ENCODE data around the gene IL20RA. TPM values are rescaled to one million over a fixed set of nuclear protein-coding genes. Genes with fewer than 3 reads are reported as not detected.
A peak's percentile ranks its signal among the peaks of the same experiment; 100 is the strongest.
"Not testable (repeated sequence)": the region's sequence is repeated elsewhere in the genome, so short reads cannot be mapped to it uniquely, and the experiment has no call there.

The IL20RA gene
- polyA plus RNA-seq, 3 donors, result 1.1 to 2.6 (median 1.6) TPM

DNA sequence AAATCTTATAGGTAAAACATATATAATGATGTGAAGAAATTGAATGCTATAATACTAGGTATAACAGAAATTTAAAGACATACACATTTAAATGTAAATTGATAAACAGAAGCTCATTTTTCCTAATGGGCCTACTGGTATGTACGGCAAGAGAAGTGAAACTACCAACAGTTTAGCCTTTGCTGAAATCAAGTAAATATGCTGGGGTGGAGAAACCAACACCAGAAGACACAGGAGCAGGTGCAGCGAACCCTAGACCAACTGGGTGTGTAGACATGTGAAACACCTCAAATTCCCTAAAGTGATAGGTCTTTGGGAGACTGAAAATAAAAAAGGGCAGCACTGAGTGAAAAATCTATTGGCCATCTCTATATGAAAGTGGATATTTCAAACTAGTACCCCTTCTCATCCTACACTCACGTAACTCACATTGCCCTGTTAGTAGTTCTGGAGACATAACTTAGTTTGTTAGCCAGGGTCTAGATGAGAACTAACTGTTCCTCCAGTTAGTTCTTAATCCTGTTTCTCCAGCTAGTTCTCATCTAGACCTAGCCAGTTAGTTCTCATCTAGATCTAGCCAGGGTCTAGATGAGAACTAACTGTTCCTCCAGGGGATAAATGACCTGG lies 69.6 kb downstream of the IL20RA start:
- DNase-seq, result no peak

DNA sequence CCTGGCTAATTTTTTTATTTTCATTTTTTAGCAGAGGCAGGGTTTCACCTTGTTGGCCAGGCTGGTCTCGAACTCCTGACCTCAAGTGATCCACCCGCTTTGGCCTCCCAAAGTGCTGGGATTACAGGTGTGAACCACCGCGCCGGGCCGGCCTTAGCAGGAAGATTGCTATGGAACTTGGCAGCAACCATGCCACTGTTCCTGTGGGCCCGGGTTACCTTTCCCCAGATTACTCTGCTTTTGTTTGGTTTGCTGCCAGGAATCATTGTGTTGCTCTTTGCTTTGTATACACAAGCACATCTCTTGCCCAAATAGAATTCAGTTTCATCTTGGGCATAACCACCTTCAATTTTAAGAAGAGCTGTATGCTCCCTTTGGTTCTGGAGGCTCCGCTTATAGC lies 71.0 kb downstream of the IL20RA start:
- not testable (repeated sequence) for DNase-seq

DNA sequence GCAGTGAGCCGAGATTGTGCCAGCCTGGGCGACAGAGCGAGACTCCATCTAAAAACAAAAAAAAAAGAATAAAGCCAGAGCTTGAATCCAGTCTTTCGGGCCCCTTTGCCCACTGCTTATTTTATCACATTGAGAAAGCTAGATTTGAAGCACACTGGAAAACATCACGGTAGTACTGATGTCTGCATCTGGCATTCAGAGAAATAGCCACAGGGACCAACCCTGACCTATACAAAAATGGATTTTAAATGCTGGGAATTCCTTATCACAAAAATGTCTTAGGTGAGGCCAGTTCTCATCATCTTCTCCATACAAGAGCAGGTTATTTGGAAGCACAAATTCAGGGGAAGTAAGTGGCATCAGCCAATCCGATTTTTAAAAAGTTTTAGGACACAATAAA lies 73.2 kb downstream of the IL20RA start:
- no peak for DNase-seq

DNA sequence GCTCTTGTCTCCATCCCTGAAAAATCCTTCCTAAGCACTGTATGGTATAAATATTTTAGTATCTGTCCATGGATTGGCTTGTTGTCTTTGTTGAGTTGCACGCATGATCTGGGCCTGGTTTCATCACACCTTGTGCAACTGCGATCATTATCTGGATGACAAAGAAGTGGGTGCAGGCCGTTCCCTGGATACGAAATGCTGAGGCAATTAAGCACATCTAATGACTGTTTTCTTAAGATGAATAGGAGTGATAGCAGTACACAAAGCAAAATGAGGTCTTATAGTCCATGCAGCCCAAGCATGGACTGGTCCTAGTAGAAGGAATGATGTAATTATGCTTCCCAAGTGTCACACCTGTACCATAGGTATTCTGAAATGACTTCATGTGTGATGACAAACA lies 74.8 kb downstream of the IL20RA start:
- no peak for DNase-seq

DNA sequence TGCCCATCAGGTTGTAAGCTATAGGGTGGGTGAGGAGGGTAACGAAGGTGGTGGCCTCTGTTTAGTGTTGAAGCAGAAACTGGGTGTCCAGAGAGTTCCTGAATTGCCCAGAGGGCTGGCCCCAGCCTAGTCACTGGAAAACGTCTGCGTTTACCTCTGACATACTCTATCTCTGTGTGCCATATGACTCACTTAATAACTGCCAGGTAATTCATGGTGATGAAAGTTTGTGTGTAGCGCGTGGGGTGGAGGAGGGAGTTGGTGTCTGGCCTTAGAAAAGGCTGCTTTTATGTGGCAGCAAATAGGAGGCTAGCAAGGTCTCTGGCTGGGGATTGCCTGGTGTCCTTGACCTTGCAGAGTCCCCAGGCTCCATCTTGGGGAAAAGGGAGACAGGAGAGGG lies 75.3 kb downstream of the IL20RA start:
- DNase-seq, result no peak

DNA sequence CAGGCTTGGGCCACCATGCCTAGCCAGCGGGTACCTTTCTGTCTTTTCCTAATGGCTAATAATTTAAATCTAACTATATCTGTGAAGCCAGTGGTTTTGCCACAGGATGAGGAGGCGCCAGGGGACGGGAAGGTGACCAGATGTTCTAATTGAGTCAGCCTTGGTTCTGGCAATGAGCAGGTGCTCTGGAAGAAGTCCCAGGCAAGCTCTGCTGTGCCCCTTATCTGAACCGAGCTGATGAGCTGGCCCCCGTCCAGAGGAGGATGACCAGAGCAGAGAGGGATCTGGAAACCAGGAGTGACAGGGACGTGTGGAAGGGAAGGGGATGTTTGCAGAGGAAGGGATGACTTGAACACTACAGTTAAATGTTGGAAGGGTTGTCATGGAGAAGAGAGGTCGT lies 75.9 kb downstream of the IL20RA start:
- DNase-seq, result no peak

DNA sequence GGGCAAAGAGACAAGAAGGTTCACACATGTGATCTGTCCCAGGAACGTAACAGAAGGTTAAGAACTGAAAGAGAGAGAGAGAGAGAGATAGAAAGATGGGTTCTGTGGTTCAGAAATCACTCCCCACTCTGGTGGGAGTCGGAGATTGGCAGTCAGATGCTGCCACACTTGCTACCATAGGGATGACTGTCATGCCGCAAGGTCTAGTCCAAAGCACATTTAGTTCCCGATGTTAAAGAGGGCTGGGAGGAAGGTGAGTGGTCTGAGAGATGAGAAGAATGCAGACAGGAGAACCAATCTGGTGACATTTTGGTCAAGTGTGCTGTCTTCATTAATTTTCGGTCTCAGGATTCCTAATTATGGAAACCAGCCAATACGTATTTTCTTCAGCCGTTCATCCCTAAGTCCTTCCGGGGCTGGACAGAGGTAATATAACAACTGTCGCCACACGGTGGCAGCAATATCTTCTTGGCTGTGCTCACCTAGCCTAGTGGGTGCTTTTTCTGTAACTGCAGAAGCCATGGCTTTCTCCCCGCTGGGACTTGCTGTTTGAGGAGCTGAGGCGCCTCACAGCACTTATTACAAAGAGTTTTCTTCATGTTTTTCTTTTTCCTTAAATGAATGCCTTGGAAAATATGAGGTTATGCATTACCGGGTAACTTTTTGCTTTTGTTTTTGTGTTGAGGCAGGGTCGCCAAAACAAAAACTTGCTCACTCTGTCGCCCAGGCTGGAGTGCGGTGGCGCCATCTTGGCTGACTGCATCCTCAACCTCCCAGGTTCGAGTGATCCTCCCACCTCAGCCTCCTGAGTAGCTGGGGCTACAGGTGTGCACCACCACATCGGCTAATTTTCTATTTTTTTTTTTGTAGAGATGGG lies 76.7 kb downstream of the IL20RA start:
- DNase-seq, result peak; percentile 55

DNA sequence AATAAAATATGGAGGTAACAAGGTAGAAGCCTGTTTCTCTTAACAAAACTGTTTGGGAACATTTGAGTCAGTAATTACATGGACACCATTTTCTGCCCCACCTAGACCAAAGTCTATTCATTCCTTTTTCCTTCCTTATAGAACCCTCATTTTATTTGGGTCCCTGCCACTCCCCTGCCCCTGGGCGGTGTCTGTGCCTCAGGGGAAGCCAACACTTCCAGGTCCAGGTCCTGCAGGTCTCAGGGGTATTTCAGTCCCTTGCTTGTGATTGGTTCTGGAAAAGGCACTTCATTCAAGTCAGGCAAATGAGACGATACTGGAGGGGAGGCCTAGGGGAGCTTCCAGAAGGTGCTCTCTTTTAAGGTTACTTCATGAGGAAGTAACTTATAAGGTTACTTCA lies 80.4 kb downstream of the IL20RA start:
- no peak for DNase-seq

DNA sequence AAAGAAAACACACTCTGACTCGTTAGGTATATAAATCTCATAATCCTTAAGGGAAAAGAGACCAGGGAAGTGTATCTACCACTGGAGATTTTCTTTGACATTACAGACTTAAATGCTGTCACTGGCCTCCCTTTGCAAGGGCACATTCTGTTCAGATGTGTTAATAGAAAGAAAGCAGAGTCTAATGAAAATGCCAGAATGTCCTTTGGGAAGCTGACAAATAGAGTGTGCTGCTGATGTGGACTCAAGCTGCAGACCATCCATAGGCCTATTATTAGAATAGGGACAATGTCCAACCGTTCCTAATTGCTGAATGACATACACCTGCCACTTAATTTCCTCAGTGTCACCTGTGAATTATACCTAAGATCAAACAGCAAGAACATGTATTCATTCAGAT lies 81.5 kb downstream of the IL20RA start:
- no peak for DNase-seq

DNA sequence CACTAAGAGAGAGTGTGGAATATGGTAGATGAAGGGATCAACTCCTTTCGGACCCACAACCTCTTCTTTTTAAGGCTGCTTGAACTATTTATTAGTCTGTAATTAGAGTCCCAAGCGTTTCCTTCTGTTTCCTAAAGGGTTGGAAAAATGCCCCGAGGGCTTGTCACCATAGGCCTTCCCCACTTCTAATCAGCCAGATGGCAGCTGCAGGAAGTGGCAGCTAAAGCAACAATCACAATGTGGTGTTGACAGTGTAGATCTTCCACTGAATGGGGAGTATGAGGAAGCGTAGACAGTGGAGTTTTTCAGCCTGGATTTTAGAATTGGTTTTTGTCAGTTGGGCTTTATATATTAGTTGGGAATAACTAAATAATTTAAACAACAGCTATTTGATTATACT lies 82.1 kb downstream of the IL20RA start:
- DNase-seq, result no peak

DNA sequence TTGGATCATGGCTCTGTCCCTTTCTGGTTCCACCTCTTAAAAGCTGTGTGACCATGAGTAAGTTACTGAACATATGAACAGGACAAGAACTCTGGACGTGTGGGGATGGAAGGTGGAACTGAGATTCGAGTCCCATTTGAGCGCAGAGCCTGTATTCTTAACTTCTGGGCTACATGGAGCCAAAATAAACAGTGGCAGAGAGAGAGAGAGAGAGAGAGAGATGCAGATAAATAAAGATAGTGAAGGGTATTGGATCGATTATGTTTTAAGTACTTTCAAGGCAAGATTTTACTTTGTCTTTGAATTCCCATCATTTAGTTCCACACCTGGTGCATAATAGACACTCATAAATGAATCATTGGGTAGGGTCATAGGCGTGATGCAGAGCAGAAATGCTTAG lies 82.9 kb downstream of the IL20RA start:
- DNase-seq, result no peak

DNA sequence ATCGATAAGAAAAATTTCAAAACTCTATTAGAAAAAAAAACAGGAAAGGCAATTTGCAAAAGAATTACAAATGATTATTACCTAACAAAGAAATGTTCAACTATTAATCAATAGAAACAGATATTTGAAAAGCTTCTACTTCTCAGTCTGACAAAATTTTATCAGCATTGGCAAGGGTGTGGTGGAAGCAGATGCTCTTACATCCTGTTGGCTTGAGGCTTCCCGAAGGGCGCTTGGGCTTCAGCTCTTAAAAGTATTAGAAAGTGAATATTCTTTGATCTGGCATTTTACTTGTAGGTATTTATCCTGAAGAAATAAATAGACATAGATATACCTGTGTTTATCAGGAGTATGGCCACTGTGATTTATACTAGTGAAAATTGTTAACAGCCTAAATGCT lies 84.0 kb downstream of the IL20RA start:
- DNase-seq, result no peak

DNA sequence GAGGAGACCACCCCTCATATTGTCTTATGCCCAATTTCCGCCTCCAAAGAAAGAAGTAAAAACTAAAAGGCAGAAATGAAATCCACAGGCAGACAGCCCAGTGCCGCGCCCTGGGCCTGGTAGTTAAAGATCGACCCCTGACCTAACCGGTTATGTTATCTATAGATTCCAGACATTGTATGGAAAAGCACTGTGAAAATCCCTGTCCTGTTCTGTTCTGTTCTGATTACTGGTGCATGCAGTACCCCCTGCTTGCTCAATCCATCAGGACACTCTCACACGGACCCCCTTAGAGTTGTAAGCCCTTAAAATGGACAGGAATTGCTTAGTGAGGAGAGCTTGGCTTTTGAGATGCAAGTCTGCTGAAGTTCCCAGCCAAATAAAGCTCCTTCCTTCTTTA lies 84.8 kb downstream of the IL20RA start:
- not testable (repeated sequence) for DNase-seq

DNA sequence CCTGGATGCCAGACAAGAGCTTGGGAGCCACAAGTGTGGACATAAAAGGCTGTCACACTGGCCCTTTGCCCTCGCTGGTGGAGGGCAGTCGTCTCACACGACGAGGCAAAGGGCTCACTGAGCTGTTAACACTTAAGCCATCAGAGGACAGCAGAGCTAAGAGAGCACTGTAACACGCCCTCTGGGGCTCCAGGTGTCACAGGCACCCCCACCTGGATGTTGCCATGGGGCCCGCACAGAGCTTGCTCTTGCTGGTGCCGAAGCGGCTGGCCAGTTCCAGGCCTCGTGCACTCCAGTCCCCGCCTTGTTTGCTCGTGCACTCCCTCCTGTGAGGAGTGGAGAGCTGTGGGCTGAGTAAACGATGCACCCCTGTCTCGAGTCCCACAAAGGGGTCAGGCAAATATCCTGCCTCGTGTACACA lies 85.3 kb downstream of the IL20RA start:
- DNase-seq, result peak; percentile 5

DNA sequence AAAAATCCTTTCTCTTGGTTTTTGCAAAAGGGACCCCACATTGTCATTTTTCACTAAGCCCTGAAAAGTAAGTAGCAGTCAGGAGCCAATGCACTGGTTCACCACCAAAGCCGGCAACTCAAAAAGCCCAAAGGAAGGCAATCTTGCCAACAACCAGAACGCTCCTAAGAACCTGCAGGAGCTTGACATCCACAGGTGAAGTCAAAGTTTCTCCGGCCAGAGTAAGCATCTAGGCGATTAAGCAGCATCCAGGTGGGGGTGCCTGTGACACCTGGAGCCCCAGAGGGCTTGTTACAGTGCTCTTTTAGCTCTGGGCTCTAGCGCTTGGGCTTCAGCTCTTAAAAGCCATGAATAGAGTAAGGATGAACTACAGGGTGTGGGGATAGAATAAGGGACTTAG lies 86.6 kb downstream of the IL20RA start:
- no peak for DNase-seq

DNA sequence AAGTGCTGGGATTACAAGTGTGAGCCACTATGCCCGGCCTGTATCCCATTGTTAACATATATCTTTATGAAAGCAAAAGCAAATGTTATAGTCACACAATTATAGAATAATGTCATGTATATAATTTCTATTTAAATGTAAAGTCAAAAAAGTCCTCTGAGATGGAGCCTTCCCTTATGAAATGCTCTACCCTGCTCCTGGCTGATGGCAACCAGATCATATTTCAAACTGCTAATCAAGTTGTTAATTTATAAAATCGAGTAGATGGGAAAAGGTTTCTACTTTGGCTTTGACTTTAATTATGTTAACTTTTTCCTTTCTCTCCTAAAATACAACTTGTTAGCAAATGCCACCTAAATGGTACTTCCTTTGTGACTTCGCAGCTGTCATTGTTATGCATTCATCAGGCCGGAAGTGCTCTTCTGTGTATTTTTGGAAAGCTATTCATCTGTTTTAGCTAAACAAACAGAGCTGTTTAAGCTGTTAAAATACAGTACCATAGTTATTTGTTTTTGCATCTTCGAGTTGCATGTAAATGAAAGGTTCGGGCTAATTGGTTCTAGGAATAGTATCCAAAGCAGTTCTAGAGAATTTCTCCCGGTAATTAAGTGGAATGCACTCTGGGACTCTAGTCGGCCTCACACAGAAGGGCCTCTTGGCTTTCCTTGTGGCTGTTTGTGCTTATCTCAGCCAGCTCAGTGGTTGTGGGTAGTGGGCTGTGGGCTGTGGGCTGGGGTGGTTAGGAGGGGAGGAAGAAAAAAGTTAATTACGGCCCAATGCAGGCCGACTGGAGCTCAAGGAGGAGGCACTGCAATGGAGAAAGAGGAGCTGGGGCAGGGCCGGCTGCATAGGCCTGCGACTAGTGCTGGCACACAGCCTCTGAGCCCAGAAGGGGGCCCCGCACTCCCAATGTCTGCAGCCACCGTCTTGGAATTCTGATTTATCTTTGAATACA lies 87.9 kb downstream of the IL20RA start:
- DNase-seq, result peak; percentile 10

DNA sequence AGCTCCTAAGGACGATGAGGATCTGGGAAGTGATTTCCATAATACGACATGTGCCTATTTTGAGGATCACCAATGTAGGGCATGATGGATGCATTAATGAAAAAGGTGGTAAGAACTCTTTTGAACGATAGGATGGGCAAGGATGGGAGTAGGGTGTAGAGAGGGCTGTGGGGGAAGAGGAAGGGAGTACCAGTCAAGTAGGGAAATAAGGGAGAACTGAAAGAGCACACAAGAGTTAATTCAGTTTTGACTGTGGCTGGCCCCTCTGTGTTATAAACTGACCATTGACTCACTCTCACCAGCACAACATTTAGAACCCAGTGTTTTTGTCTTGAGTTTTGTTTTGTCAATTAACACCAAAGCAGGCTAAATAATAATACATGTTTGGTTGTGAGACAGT lies 89.6 kb downstream of the IL20RA start:
- DNase-seq, result no peak

DNA sequence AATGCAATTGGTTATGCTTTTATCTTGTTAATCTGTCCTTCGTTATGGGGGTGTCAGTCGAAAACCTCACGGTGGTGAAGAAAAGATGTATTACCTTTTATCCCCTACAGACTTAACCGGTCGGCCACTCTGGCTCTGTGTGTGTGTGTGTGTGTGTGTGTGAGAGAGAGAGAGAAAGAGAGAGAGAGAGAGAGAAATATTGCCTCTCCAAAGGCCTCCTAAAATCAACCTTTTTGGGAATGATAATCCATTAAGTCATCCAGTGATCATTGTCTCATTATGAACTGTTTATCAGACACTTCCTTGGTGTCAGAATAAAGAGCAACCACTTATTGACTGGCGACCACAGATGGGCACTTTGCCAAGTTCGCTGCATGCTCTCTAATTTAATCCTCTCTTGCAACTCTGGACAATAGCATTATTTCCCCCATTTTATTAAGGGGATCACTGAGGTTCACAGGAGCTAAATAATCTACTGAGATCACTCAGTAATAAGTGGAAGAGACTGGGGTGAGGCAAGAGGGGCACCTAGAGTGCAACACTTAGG lies 92.0 kb downstream of the IL20RA start:
- no peak for DNase-seq

DNA sequence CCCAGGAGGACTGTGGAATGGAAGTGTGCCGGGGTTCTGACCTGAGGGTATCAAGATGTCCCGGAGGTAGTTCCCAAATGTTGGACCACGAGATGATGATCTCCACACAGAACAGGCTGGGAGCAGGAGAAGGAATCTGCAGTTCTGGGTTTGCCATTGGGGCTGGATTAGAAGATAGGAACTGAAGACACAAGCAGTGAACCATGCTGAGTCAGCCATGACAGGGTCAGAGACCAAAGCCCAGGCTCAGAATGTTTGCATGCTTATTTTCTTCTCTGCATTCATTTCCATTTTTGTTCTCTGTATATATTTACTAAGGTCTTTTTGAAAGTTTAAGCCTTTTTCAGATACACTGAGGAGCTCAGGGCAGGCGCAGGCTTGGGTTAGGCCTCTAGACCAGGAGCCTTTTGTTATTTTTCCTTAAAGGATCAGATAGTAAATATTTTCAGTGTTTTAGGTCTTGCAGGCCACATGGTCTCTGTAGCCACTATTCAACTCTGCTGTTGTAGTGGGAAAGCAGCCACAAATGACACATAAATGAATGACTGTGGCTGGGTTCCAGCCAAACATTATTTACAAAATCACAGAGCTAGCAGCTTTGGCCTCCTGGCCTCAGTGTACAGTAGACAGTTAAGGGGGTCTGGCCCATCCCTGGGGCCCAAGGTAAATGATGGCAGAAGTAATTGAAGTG lies 94.2 kb downstream of the IL20RA start:
- peak; percentile 17 for DNase-seq

Data from renal pelvis (tissue), 4 donors.